Regular cardiac myocyte (primary cell): Measurements from ENCODE around the gene PFKP. TPM values are rescaled to one million over a fixed set of nuclear protein-coding genes. Genes with fewer than 3 reads are reported as not detected.

Experiments
- total RNA-seq: library from RNA; depleted of rRNA; stranded (reverse); fragments of >200 nt; gene quantifications from 2 replicates; pipeline ENCODE4 v1.2.3, GENCODE V29; 2014

PFKP gene
- total RNA-seq: 264 and 396 TPM in 2 replicates

DNA sequence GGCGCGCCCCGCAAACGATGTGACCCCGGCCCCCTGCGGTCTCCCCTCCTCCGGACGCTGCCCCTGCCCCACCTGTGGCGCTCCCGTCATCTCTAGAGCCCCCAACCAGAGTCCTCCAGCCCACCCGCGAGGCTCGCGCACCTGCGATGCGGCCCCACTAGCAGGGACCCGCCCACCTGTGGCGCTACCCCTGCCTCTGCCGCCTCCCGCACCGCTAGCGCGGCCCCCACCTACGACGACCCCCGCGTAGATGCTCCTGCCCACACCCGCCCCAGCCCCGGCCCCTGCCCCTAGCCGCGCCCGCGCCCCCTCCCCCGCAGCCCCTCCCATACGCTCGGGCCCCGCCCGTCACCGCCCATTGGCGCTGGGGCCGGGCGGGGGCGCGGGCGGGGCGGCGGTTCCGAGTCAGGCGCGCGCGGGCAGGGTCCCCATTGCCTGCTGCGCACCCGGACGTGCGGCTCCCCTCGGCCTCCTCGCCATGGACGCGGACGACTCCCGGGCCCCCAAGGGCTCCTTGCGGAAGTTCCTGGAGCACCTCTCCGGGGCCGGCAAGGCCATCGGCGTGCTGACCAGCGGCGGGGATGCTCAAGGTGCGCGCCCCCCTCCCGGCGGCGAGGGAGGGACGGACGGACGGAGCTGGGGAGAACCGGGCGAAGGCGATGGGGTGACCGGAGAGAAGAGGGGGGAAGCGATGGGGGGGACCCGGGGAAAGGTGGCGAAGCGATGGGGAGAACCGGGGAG is at the start of gene PFKP:
Gene PFKP (plus strand): TSS at position 431 of the 741 bp plus-strand sequence. CDS start 48 bp downstream, at position 479.

DNA sequence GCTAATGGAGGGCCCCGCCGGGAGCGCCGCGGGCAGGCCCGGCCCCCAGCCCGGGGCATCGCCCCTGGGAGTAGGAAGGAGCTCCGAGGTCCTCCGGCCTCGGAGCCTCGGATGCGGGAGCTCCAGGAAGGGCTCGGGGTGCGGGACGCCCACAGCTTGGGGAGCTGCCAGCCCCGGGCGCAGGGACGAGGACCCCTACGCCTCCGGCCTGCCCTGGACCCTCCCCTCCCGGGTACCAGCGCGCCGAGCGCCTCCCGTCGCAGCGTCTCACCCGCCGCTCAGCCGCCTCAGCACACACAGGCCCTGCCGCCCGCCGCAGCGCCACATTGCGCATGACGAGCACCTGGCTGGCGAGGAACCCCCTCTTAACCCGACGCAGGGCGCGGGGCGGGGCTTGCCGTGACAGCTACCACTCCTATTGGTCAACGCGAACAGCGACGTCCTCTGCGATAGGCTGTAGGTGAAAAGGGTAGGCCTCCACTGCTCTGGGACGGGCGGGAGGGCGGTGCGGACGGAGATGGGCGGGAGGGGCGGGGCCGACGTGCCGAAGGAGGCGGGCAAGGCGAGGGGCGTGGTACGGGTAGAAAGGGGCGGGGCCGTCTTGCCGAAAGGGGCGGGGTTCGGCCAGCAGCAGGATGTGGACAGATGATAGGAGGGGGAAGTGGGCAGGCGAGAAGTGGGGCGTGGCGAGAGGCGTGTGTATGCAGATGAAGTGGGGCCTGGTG is 105.3 kb downstream of the PFKP start, which contains the start of gene PITRM1:
Gene PITRM1 (minus strand): TSS at position 337 of the 725 bp plus-strand sequence. CDS start 10 bp downstream, at position 327.

Other genes starting within 250 kb of the PFKP start
- 48.8 and 82.4 TPM in 2 replicates for gene PITRM1, start 105.2 kb downstream of the PFKP start, total RNA-seq